ENCODE data around the gene PHLDB2. TPM values are rescaled to one million over a fixed set of nuclear protein-coding genes. Genes with fewer than 3 reads are reported as not detected.

The PHLDB2 gene
- total and polyA plus RNA-seq, 2 of the 8 experiments (the other 6 are each of a cell fraction or from before 2014, with no cell fraction given), result 5.8 to 22.6 TPM

DNA sequence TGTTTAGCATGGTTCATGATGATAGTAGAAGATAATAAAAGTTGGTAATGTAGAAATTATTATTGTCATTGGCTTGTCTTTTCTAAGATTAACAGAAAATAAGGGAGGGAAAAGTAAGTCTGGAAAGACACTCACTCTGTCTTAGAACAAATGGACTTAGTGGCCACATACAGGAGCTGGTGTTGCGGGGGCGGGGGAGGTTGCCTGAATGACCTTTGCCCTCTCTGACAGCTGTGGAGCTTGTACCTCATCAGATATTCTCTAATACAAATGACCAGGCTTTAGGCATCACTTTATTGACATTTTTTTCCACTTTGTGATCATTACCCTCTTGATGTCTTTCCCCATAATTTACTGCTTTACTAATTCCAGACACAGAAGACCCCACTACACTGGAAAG lies 145.6 kb downstream of the PHLDB2 start:
- ChIA-PET POLR2A (ENCODE audit: partially characterized antibody) (interaction anchor here (1.2 kb wide), 1 partner anchor 50 kb away, joined by 4 read pairs; no protein-coding TSS in a partner anchor), CTCF (ENCODE audit: partially characterized antibody) (interaction anchor here (1.5 to 21.3 kb wide), 3 partner anchors 7 to 15 kb away, joined by 5 to 384 read pairs (median 70); no protein-coding TSS in a partner anchor)
- no peak overlapping the region for H4K8ac ChIP-seq (ENCODE audit: extremely low read depth, insufficient read depth, low read length)
- H3K18ac ChIP-seq (ENCODE audit: extremely low read depth, low read length), result no peak overlapping the region
- DNase-seq (ENCODE audit: low read depth in 1 of 2, low spot score in 2 of 2), result no peak
- no peak overlapping the region for H2BK20ac ChIP-seq (ENCODE audit: low read length)
- peaks cover 0 to 3% (median 1%) of the 10 kb centered on the region in 4 experiments; a peak in 3 of 8 replicates for H3K36me3 ChIP-seq (ENCODE audit: control insufficient read depth in 2 of 4, insufficient read depth in 4 of 4, low read length in 3 of 4)
- H2BK120ac ChIP-seq (replicated peaks; ENCODE audit: low read depth, low read length), result no peak overlapping the region
- H2BK12ac ChIP-seq (ENCODE audit: low read depth, low read length), result no peak overlapping the region
- no peak for FAIRE-seq
- H2BK15ac ChIP-seq (ENCODE audit: low read length), result no peak overlapping the region
- no peak overlapping the region for H2AK5ac ChIP-seq (ENCODE audit: low read depth, low read length)
- H3K27ac ChIP-seq (ENCODE audit: low read depth, low read length), result no peak overlapping the region
- no peak overlapping the region for H3K9ac ChIP-seq (replicated peaks in 1 of 4; ENCODE audit: extremely low read depth in 1 of 4, low read depth in 3 of 4, low read length in 3 of 4)
- 93% methylated on average over 2 of the region's 2 CpGs; no CpG with 5 or more reads in 1 of the 2 experiments for WGBS, 2 experiments (ENCODE audit: extremely low coverage in 1 of 2, insufficient coverage in 1 of 2, insufficient read length in 1 of 2, insufficient replicate concordance in 2 of 2, low coverage in 1 of 2, low lambda C conversion rate in 2 of 2, missing lambda C conversion rate in 1 of 2)
- H3K27me3 ChIP-seq (replicated peaks in 1 of 4; ENCODE audit: control insufficient read depth in 3 of 4, extremely low read depth in 1 of 4, insufficient read depth in 3 of 4, low read length in 3 of 4), result peaks cover 1 to 16% (median 4%) of the 10 kb centered on the region in 4 experiments; a peak in 4 of 7 replicates
- no peak overlapping the region for H4K91ac ChIP-seq (replicated peaks; ENCODE audit: insufficient read length, low read length)
- TF ChIP-seq BRCA1 (IDR thresholded peaks at IDR 0.05; ENCODE audit: low read depth, low read length) (no peak), MAFK (IDR thresholded peaks at IDR 0.05; ENCODE audit: low read depth, low read length) (no peak), RXRA (IDR thresholded peaks at IDR 0.05; ENCODE audit: insufficient read depth, low read depth, low read length) (no peak), USF2 (IDR thresholded peaks at IDR 0.05; ENCODE audit: low read length) (no peak), ZNF274 (IDR thresholded peaks at IDR 0.05; ENCODE audit: borderline replicate concordance, extremely low read depth, low read length) (no peak), EGR1 (IDR thresholded peaks at IDR 0.05; ENCODE audit: borderline replicate concordance, low read depth, low read length) (no peak), NANOG (IDR thresholded peaks at IDR 0.05; ENCODE audit: insufficient read depth, low read depth, low read length, poor library complexity, severe bottlenecking) (no peak), JUND (IDR thresholded peaks at IDR 0.05; ENCODE audit: low read length) (no peak), POLR2AphosphoS5 (IDR thresholded peaks at IDR 0.05; ENCODE audit: low read depth, low read length) (no peak), YY1 (IDR thresholded peaks at IDR 0.05; ENCODE audit: low read depth, low read length) (no peak), BCL11A (IDR thresholded peaks at IDR 0.05; ENCODE audit: low read depth in 2 of 2, low read length in 2 of 2) (no peak), PHF8 (conservative IDR thresholded peaks at IDR 0.05; ENCODE audit: low read depth, low read length) (no peak)
- TF ChIP-seq, protein P1, sequence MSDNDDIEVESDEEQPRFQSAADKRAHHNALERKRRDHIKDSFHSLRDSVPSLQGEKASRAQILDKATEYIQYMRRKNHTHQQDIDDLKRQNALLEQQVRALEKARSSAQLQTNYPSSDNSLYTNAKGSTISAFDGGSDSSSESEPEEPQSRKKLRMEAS (IDR thresholded peaks at IDR 0.05), result no peak
- H3K79me2 ChIP-seq (ENCODE audit: control insufficient read depth in 1 of 2, insufficient read depth in 2 of 2, low read length in 2 of 2), result no peaks in the 10 kb centered on the region
- peaks cover 3% of the 10 kb centered on the region in 2 experiments for H4K20me1 ChIP-seq (replicated peaks in 1 of 2; ENCODE audit: control insufficient read depth in 1 of 2, insufficient read depth in 2 of 2, low read length in 2 of 2)
- H4K5ac ChIP-seq (ENCODE audit: insufficient read length, low read depth, low read length), result no peak overlapping the region
- H3K9me3 ChIP-seq (ENCODE audit: insufficient read depth in 2 of 2, low read depth in 1 of 2, low read length in 1 of 2), result no peaks in the 10 kb centered on the region
- H3K4me1 ChIP-seq (replicated peaks in 1 of 4; ENCODE audit: control insufficient read depth in 3 of 4, insufficient read depth in 4 of 4, low read length in 3 of 4), result peaks cover 2 to 10% (median 5%) of the 10 kb centered on the region in 4 experiments; a peak in 5 of 7 replicates
- H3K4me3 ChIP-seq (ENCODE audit: extremely low read depth in 1 of 4, insufficient read depth in 2 of 4, low read depth in 3 of 4, low read length in 4 of 4), result no peak overlapping the region
- no peak overlapping the region for H3K4ac ChIP-seq (replicated peaks; ENCODE audit: insufficient read length, low read depth, low read length)
- H2AFZ ChIP-seq (ENCODE audit: low read length), result no peak overlapping the region
- peaks cover 3% of the 10 kb centered on the region; the same call in 1 of the 2 replicates for H3K23me2 ChIP-seq (ENCODE audit: low read depth, low read length)
- H2BK5ac ChIP-seq (ENCODE audit: low read depth, low read length), result no peak overlapping the region
- H3K56ac ChIP-seq (replicated peaks; ENCODE audit: insufficient read length, low read depth, low read length), result no peak overlapping the region
- H3K79me1 ChIP-seq (ENCODE audit: low read depth, low read length), result no peaks in the 10 kb centered on the region
- no peak overlapping the region for H3K23ac ChIP-seq (ENCODE audit: insufficient read length)
- H3K14ac ChIP-seq (ENCODE audit: insufficient read length), result no peak overlapping the region
- no peak overlapping the region for H3K4me2 ChIP-seq (ENCODE audit: insufficient read depth in 1 of 2, low read depth in 2 of 2, low read length in 2 of 2)

All from H1 (cell line).